ACHN (cell line): ENCODE measurements around the gene RNF38.
"Not testable (repeated sequence)": the region's sequence is repeated elsewhere in the genome, so short reads cannot be mapped to it uniquely, and the experiment has no call there.

Experiments used
- DNase-seq: peaks from one replicate; pipeline ENCODE4 v3.0.0-alpha.2; 2015
- in situ Hi-C: cut with HindIII; loops from 2 replicates; pipeline ENCODE4 v1.10.0; 2017; ENCODE audit warnings: low sequenced_read_pairs, low pct_ligation_motif_present, low pct_unique_long_range_greater_than_20kb

RNF38 gene

DNA sequence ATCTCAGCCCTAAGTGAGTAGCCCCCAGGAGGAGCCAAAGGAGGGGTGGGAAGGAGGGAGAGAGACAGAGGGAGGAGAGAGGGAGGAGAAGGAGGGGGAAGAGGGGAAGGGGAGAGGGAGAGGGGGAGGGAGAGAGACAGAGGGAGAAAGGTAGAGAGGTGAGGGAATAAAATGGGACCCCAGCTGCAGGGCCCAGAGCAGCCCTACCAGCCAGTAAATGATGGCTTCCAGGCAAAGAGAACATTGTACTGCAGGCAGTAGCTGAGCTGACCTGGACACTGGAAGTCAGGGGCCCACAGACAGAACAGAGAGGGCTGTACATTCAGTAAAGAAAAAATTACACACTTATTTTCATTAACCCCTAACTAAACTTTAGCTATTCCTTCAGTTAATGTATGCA, 84.0 kb downstream of the RNF38 start:
- in situ Hi-C loops, result no loop called here
- DNase-seq, result no peak

DNA sequence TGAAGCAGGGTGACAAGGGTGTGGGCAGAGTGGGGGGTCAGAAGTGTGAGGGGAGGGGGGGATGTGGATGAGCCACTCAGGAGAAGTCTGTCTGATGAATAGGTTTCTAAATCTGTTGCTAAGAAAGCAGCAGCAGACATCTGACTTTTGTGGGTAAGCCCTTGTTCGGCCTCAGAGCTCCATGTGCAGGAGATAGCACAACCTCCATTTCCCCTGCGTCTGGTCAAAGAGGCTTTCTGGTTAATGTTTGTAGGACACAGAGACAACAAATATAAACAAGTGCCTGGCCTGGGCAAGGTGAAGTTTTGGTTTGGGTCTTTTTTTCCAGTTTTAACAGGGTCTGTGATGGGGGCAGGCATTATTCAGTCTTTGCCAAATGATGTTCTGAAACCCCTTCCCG, 84.8 kb downstream of the RNF38 start:
- DNase-seq, result no peak
- in situ Hi-C loops, result no loop called here

DNA sequence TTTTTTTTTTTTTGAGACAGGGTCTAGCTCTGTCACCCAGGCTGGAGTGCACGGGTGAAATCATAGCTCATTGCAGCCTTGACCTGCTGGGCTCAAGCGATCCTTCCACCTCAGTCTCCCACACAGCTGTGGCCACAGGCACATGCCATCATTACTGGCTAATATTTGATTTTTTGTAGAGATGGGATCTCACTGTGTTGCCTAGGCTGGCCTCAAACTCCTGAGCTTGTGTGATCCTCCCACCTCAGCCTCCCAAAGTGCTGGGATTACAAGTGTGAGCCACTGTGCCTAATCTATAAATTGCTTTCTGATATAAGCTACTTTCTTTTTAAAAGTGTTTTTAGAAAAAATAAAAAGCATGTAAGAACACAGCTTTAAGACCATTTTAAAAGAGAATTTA, 85.3 kb downstream of the RNF38 start:
- DNase-seq, result no peak
- in situ Hi-C loops, result no loop called here

DNA sequence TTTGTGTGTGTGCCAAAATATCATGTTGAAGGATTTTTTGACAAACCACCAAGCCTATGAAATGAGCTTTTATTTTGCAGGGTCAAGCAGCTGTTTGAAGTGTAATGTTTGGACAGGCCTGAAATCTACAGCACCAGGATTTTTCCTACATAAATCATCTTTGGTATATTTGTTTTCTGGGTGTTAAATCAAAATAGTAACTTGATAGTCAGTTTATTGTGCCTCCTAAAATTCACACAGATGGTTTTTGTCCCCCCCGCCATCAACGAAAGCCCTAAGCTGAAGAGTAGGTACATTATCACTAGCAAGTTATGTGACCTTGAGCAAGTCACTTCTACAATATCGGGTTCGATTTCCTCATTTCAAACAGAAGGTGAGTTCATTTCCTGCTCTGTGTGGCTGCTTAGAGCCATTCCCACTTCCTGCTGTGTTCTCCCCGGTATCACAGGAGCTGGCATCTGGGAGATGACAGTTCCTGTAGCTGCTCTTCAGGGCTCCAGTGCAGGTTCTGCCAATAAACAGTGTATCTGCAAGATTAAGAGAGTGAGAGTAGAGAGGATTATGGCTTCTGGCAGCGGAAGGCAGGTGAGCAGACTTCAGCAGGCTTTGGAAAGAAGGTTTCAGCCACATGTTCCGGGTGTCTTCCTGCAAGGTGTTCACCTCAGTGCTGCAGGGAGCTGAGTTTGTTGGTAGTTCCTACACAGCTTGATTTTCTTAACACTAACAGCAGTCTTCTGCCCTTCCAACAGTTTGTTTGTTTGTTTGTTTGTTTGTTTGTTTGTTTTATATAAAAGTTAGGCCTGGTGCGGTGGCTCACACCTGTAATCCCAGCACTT, 93.4 kb downstream of the RNF38 start:
- in situ Hi-C loops, result no loop called here
- DNase-seq, result no peak

DNA sequence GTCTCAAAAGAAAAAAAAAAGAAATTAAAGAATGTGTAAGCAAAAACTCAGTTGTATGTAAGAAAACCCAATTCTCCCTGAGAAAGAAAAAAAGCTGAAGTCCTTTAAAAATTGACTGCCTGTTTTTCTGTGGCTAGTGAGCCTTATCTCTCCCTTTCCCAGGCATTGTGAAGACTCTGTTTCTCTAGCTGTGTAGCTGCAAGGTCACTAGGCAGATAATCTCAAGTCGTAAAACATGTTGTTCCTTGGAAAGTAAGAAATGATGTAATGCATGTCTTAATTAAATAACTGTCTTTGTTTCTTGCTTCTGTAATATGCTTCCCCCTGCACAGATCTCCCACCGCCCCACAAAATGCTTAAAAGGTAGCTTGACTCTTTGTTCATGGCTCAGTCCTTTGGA, 95.7 kb downstream of the RNF38 start:
- in situ Hi-C loops, DNase-seq: not testable (repeated sequence)

DNA sequence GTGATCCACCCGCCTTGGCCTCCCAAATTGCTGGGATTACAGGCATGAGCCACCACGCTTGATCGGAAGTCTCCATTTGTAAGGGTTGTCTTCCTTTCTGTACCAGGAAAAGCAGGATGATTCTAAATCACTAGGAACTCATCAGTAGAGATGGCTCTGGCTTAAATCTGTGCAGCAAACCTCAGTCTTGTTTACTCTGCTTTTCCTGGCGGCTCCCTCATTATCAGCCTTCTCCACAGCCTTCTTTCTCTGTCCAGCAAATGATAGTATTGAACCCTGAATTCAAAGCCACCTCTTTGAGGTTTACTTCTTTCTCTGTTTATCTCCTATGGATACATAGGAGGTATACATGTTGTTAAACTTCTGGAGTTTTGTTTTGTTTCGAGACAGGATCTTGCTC, 98.8 kb downstream of the RNF38 start:
- in situ Hi-C loops, result no loop called here
- DNase-seq, result no peak

DNA sequence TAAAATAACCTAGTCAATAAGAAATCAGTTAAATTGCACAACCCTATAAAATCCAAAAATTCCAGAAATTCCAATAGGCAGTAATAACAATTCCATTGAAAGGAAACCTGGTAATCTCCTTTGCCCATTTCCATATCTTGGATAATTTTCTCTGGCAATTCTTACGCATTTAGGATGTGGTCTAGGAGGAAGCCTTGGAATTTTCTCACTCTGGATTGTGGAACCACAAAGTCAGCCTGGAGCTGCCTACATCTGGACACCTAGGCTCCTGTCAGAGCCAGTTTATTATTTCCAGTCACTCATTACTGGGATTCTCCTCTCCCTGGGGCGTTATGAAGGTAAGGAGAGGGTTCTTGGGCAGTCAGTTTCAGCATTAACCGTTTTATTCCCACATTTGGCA, 101.5 kb downstream of the RNF38 start:
- in situ Hi-C loops, result no loop called here

DNA sequence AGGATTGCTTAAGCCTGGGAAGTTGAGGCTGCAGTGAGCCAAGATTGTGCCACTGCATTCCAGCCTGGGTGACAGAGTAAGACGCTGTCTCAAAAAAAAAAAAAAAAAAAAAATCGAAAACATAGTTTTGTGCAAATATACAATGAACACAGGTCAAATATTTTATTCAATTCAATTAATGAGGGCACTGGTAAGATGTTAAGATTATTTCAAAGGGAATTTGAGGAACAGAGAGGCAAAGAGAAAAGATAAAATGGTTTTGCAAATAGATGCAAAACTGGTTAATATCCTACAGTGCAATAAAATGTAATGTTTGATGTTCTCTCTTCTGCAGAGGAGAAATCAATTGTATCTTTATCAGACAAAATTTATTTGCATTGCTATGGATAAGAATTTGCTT, 102.3 kb downstream of the RNF38 start:
- DNase-seq, result no peak
- in situ Hi-C loops, result no loop called here

More for the DNA sequence above, 101.5 kb downstream of the RNF38 start:
- no peak for DNase-seq

DNA sequence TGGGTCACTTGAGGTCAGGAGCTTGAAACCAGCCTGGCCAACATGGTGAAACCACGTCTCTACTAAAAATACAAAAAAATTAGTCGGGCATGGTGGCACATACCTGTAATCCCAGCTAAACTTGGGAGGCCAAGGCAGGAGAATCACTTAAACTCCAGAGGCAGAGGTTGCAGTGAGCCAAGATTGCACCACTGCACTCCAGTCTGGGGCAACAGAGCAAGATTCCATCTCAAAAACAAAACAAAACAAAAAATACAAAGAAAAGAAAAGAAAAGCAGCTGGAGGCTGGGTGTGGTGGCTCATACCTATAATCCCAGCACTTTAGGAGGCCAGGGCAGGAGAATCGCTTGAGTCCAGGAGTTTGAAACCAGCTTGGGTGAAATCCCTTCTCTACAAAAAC, 105.1 kb downstream of the RNF38 start:
- in situ Hi-C loops, DNase-seq: not testable (repeated sequence)

DNA sequence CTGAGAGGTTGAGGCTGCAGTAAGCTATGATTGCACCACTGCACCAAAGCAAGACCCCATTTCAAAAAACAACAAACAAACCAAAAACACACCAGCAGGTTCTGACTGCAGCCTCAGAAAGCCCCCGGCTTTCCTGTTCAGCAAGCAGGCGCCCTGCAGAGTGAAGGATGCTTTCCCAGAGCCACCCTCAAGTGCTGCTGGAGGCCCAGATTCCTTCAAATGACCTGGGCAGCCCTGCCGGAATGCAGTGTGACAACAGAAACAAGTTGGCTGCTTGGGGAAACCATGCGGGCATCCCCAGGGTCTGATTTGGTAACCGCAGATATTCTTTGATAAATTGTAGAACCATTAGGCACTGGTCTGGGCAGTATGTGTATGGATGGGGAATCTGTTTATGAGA, 106.2 kb downstream of the RNF38 start:
- in situ Hi-C loops, result no loop called here
- no peak for DNase-seq

DNA sequence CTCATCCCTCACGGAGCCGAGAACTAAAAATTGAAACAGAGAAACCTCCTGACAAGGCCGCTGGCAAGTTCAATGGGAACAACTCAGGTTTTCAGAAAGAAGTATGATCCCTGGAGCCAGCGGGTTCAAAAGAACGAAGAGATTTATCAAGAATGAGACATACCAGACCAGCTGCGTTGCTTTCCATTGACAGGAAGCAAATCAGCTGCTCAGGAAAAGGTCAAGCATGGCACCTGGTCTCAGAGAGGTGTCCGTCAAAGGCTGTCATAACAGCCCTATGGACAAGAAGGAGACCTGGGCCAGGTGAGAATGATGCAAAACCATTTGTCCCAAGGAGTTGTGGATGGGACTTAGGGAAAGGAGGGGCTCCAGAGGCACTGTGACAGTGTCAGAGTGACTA, 106.9 kb downstream of the RNF38 start:
- no peak for DNase-seq
- in situ Hi-C loops, result no loop called here

DNA sequence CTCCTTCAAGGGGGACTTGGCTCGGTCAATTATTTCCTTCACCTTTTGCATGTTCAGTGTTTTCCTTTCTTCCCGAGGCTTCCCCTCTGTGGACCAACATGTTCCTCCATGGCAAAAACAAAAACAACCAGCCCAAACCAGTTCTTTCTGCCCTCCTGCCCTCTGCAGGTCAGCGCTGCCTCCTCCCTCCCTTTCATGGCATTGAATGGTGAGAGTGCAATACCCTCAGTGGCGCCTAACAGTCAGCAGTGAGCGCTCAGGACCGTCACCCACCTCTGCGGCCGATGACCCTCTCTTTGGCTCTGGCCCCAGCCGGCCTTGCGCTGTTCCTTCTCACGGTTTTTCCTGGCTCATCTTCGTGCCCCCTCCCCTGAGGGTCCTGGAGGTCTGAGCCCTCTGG, 107.4 kb downstream of the RNF38 start:
- DNase-seq, result no peak
- in situ Hi-C loops, result no loop called here

DNA sequence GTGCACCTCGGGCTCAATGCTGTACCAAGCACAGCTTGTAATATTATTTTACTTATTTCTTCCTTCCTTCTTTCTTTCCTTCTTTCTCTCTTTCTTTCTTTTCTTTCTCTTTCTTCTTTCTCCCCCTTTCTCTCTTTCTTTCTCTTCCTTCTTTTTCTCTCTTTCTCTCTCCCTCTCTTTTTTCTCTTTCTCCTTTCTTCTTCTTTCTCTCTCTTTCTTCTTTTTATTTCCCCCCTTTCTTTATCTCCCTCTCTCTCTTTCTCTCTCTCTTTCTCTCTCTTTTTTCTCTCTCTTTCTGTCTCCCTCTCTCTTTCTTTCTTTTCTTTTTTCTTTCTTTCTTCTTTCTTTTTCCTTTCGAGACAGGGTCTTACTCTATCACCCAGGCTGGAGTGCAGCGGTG, 109.1 kb downstream of the RNF38 start:
- in situ Hi-C loops, result no loop called here

DNA sequence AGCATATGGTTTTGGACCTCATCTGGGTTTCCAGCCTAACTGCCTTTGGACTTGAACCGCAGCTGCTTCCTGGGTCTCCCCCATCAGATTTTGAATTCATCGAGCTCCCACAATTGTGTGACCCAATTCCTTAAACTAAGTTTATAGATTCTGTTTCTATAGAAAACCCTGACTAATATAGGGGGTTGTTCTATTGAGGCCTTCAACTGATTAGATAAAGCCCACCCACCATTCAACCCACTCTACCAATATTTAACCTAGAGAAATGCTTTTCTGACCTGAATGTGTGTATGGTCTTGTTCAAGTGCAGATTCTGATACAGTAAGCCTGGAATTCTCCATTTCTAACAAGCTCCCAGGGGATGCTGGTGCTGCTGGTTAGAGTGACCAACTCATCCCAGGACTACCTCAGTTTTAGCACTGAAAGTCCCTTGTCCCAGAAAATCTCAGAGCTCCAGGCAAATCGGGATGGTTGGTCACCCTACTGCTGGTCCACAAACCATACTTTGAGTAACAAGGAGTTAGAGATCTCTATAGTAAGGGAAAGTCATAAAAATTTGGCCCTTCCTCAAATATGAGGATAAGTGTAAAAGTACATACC, 110.1 kb downstream of the RNF38 start:
- in situ Hi-C loops, result no loop called here
- no peak for DNase-seq

More for the DNA sequence above, 109.1 kb downstream of the RNF38 start:
- DNase-seq, result no peak

DNA sequence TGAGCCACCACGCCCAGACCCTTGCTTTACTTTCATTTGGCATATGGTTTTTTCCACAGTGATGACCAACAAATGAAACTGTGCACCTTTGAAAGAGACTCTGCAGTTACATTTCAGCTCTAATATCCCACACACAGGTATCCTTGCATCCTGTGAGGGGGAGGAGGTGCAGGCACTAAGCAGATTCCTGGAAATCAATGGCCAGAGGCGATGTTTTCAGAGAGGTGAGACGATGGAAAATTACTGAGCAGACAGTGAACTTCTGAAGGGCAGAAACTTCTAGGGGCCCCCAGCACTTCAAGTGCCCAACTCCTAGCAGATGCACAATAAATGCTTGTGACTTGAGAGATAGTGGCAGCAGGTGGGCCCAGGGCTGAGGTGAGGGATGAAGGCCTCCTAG, 112.0 kb downstream of the RNF38 start:
- no peak for DNase-seq
- in situ Hi-C loops, result no loop called here
